Measurements from ENCODE around the gene CENPO. TPM values are rescaled to one million over a fixed set of nuclear protein-coding genes. Genes with fewer than 3 reads are reported as not detected.

Gene CENPO
- polyA plus RNA-seq, 2 of the 4 experiments (the other 2 are of a cell fraction) = 49.6 to 62.0 TPM

- no peak for TF ChIP-seq HMGXB4 (CRISPR knock-in tag; IDR thresholded peaks at IDR 0.05; ENCODE audit: borderline replicate concordance)
- no peak for TF ChIP-seq JUNB (IDR thresholded peaks at IDR 0.05)
- TF ChIP-seq HDAC2 (IDR thresholded peaks at IDR 0.05) = no peak
- TF ChIP-seq HOXB5 (CRISPR knock-in tag; IDR thresholded peaks at IDR 0.05) = no peak
These were observed 37.1 kb downstream of the CENPO start (continued) for GRCh38 chr2:24830351-24830750.

GRCh38 chr2:24830786-24831185 lies 37.6 kb downstream of the CENPO start:
- WGBS (ENCODE audit: missing lambda C conversion rate) = 90% methylated on average over 12 of the region's 12 CpGs
- 0 out of 3 replicates have a peak, but pooled peaks cover 2% of the 10 kb centered on the region for H3K4me1 ChIP-seq
- H3K4me3 ChIP-seq = no peak overlapping the region
- no peak for FAIRE-seq
- no peak for TF ChIP-seq KDM5A (IDR thresholded peaks at IDR 0.05)
- no peak for TF ChIP-seq RARB (CRISPR knock-in tag; IDR thresholded peaks at IDR 0.05)
- no peak for TF ChIP-seq ELK1 (IDR thresholded peaks at IDR 0.05; ENCODE audit: low read depth, low read length)
- no peak for TF ChIP-seq JUN (IDR thresholded peaks at IDR 0.05)
- no peak for TF ChIP-seq HDAC2 (IDR thresholded peaks at IDR 0.05)
- no peak for TF ChIP-seq MAFK (IDR thresholded peaks at IDR 0.05; ENCODE audit: partially characterized antibody)
- no peak for TF ChIP-seq USF2 (IDR thresholded peaks at IDR 0.05)
- TF ChIP-seq KDM1A (IDR thresholded peaks at IDR 0.05; ENCODE audit: low read depth) = no peak
- TF ChIP-seq RCOR1 (IDR thresholded peaks at IDR 0.05; ENCODE audit: low read depth, low read length) = no peak
- H3K9me3 ChIP-seq = no peaks in the 10 kb centered on the region
- POLR2A ChIA-PET = no interaction called here
- no peak for ATAC-seq
- no peak overlapping the region for H3K27ac ChIP-seq
- CTCF ChIA-PET = interaction anchor here (0.5 to 15.3 kb wide), 6 partner anchors 10 to 1442 kb away, joined by 3 to 252 read pairs (median 5); partner anchors contain the start of genes CENPO and PTRHD1
- H3K4me2 ChIP-seq = no peak overlapping the region
- no peak for DNase-seq (ENCODE audit: low read depth in 1 of 2, low spot score in 1 of 2)

- ChIA-PET POLR2A (no interaction called here), CTCF (interaction anchor here (6.3 to 15.3 kb wide), 2 partner anchors 40 to 424 kb away, joined by 61 to 252 read pairs; partner anchors contain the start of genes CENPO and PTRHD1)
- Histone ChIP-seq H3K4me3 (no peak overlapping the region), H3K27ac (no peak overlapping the region), H3K9me3 (no peaks in the 10 kb centered on the region), H3K4me2 (no peak overlapping the region), H3K4me1 (0 out of 3 replicates have a peak, but pooled peaks cover 2% of the 10 kb centered on the region)
- DNase-seq (ENCODE audit: low read depth in 1 of 2, low spot score in 1 of 2) = no peak
- ATAC-seq = no peak
- no peak for TF ChIP-seq ZSCAN20 (CRISPR knock-in tag; IDR thresholded peaks at IDR 0.05)
- no peak for TF ChIP-seq CHD2 (IDR thresholded peaks at IDR 0.05; ENCODE audit: low read length, partially characterized antibody)
- no peak for TF ChIP-seq CBX2 (IDR thresholded peaks at IDR 0.05; ENCODE audit: borderline replicate concordance, low read depth)
- TF ChIP-seq RFX5 (IDR thresholded peaks at IDR 0.05) = no peak
- no peak for TF ChIP-seq FOXS1 (CRISPR knock-in tag; IDR thresholded peaks at IDR 0.05)
- no peak for TF ChIP-seq KDM1A (IDR thresholded peaks at IDR 0.05; ENCODE audit: low read depth)
- no peak for TF ChIP-seq CTCF (IDR thresholded peaks at IDR 0.05)
- TF ChIP-seq HOXB5 (CRISPR knock-in tag; IDR thresholded peaks at IDR 0.05) = no peak
- TF ChIP-seq HOXB13 (CRISPR knock-in tag; IDR thresholded peaks at IDR 0.05; ENCODE audit: low read depth) = no peak
- FAIRE-seq = no peak
- WGBS (ENCODE audit: missing lambda C conversion rate) = 81% methylated on average over 10 of the region's 18 CpGs
These were observed 38.2 kb downstream of the CENPO start for GRCh38 chr2:24831221-24832072.
